Measurements from ENCODE around the gene ADAT3.
"Not testable (repeated sequence)": the region's sequence is repeated elsewhere in the genome, so short reads cannot be mapped to it uniquely, and the experiment has no call there.

ADAT3 gene

DNA sequence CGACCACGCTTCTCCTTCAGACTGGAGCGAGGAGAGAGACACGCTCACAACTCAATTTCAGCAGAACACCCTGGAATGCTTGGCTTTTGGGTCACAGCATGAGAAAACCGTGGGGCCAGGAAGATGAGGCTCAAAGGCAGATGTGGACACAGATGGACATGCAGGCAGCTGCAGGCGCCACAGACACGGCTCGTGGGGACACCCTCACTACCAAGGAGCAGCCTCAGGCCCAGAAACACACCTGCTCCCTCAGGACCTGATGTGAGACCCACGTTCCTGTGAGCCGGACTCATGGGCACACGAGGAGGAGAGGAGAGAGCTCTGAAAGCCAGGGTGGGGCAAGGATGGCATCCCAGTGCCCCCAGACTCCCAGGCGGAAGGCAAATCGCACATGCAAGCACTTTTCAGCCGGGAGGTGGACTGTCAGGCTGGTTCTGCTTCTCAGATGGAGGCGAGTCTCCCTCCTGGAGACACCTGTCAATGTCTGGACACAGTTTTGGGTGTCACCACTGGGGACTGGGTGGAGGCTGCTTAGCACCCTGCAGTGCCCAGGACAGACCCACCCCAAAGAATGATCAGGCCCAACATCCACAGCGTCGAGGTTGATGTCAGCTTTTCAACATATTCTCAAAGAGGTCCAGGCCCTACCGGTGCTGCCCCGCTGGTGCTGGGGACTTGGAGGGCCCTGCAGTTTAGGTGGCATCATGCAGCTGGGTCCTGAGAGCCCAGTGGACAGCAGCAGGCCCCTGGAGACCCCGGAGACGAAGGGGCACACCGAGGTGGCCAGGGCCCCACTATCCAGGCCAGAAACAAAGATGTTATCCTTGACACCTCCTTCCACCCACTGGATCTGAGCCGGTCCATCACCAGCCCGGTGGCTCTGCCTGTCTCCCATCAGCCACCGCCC is 22.2 kb upstream of the ADAT3 start:
- DNase-seq (ENCODE audit: low spot score) = no peak

DNA sequence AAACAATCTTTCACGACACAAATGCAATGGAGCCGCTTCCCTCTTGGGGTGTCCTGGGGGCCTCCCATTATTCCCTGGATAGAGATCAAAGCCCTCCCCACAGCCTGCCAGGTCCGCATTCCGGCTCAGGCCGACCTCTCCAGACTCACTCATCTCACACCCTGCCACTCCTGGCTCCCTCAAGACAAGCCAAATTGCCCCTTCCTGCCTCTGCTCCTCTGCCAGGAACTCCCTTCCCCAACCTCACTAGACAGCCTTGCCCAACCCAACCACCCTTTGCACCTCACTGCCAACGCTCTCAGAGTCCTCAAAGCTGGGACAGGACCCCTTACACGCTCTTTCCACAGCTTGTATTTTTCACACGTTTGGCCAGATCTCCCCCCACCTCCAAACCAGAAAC is 21.4 kb upstream of the ADAT3 start:
- no peak for DNase-seq (ENCODE audit: low spot score)

DNA sequence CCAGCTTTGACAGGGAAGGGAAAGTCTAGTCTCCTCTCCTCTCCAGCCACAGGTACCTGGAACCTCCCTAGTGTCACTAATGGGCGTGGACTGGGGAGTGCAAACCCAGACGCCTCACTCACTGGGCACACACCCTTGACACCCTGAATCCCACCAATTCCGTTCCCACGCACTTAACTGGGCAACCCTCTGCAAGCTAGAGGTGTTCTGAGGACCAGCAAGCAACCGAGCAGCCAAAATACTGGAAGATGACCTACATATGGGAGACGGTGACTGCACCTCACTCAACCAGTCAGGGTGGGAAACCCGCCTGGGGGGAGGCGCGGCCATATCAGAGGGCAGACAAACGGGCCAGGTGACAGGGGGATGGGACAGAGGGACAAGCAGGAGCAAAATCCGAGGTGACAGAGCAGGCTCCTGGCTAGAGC is 20.9 kb upstream of the ADAT3 start:
- DNase-seq (ENCODE audit: low spot score) = no peak

DNA sequence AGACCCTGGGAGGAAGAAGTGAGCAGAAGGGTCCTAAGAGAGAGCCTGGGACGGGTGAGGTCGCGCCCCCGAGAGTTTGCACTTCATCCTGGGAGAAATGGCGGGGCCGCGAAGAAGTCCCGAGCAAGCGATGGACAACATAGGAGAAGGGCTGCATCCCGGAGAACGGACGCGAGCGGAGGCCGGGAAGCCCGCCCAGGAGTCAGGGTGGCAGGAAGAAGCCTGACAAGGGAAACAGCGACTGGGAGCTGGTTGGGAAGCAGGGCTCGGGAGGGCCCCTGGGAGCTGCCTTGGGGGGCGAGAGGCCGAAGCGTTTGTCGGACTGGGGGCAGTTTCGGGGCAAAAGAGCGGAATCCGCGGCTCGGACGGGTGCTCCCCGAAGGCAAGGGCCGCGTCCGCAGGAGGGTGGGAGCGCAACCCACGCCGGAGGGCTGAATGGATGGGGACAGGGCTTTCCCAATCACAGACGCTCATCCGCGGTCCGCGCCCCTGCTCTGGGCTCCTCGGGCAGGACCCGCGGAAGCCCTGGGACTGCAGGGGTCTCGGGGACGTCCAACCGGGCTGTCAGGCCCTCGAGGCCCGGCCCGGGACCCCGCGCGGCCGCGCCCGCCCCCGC is 20.4 kb upstream of the ADAT3 start:
- peak; percentile 29 for DNase-seq (ENCODE audit: low spot score)

DNA sequence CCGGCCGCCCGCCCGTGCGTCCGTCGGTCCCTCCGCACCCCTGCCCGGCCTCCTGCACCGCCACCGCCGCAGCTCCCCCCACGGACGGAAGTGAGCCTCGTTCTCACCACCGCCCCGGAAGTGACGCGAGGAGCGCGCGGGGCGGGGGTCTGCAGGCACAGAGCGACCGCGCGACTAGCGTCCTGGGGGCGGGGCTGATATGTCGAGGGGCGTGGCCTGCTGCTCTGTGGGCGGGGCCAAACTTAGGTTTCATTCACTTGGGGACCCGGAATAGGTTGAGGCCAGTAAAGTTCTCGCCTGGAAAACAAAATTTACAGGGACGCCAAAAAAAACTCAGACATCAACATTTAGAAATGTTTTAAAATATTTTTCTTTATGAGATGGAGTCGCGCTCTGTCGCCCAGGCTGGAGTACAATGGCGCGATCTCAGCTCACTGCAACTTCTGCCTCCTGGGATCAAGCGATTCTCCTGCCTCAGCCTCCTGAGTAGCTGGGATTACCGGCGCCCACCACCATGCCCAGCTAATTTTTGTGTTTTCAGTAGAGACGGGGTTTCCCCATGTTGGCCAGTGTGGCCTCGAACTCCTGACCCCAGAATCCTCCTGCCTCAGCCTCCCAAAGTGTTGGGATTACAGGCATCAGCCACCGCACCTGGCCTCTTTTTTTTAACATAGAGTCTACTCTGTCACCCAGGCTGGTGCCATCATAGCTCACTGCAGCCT is 19.6 kb upstream of the ADAT3 start, which contains the start of gene ABHD17A:
ABHD17A (minus strand) TSS at position 99 of the 722 bp plus-strand sequence. CDS start 3,930 bp downstream, outside the sequence.
- peak; percentile 98 for DNase-seq (ENCODE audit: low spot score)

DNA sequence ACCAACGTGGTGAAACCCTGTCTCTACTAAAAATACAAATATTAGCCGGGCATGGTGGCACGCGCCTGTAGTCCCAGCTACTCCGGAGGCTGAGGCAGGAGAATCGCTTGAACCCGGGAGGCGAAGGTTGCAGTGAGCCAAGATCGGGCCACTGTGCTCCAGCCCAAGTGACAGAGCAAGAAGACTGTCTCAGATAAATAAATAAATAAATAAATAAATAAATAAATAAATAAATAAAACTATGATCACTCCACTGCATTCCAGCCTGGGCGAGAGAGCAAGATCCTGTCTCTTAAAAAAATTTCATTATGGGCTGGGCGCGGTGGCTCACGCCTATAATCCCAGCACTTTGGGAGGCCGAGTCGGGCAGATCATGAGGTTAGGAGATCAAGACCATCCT is 18.8 kb upstream of the ADAT3 start:
- DNase-seq (ENCODE audit: low spot score) = not testable (repeated sequence)

DNA sequence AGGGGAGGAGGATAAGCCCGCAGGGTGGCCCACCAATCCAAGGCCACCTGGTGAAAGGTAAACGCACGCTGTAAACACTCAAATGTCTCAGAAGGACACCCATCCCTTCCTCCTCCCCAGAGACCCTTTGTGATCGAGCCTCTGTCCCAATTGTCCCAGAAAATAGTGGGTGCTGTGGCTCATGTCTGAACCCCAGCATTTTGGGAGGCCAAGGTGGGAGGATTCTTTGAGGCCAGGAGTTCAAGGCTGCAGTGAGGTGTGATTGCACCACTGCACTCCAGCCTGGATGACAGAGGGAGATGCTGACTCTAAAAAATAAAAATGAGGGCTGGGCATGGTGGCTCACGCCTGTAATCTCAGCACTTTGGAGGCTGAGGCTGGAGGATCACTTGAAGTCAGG is 16.8 kb upstream of the ADAT3 start:
- no peak for DNase-seq (ENCODE audit: low spot score)

DNA sequence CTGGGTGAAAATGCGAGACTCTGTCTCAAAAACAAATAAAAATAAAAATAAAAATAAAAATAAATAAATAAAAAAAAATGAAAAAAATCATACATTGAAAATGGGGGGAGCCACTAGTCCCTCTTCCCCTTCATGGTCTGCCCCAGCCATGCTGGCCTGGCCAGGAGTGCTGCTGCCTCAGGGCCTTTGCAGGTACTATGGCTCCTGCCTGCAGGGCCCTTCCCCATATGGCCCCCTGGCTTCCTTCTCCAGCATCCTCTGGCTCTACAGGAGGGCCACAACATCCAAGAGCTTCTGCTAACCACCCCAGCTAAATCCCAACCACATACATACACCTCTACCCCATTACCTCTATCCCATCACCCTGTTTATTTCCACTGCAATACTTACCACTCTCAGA is 15.3 kb upstream of the ADAT3 start:
- no peak for DNase-seq (ENCODE audit: low spot score)

DNA sequence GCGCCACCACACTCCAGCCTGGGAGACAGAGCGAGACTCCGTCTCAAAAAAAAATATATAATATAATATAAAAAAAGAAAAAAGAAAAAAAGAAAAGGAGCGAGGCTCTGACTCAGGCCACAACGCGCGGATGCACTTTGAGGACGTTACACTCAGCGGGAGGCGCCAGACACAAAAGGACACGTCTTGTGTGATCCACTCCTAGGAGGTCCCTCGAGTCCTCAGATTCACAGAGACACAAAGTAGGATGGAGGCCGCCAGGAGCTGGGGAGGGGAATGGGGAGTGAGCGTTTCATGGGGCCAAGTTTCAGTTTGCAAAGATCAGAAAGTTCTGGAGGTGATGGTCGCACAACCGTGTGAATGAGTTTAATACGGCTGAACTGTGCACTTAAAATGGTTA is 11.4 kb upstream of the ADAT3 start:
- no peak for DNase-seq (ENCODE audit: low spot score)

DNA sequence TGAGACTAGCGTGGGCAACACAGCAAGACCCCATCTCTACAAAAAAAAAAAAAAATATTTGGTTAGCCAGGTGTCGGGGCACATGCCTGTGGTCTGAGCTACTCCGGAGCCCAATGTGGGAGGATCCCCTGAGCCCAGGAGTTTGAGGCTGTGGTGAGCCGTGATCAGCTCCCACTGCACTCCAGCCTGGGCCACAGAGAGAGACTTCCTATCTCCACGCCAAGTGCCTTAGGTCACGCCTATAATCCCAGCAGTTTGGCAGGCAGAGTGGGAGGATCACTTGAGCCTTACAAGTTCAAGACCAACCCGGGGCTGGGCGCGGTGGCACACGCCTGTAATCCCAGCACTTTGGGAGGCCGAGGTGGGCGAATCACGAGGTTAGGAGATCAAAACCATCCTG is 8.7 kb upstream of the ADAT3 start:
- DNase-seq (ENCODE audit: low spot score) = no peak

DNA sequence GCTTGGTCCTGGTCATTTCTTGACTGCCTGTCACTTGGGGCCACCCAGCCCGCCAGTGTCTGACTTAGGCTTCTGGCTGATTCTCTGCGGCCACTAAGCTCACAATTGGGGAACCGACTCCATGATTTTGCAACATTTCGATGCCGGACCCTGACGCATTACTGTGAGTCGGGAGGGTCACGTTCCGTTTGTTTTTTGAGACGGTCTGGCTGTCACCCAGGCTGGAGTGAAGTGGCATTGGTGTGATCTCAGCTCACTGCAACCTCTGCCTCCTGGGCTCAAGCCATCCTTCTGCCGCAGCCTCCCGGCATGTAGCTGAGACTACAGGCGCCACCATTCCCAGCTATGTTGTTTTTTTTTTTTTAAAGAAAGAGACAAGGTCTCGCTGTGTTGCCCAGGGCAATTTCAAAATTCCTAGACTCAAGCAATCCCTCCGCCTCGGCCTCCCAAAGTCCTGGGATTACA is 3.2 kb upstream of the ADAT3 start:
- peak; percentile 47 for DNase-seq (ENCODE audit: low spot score)

DNA sequence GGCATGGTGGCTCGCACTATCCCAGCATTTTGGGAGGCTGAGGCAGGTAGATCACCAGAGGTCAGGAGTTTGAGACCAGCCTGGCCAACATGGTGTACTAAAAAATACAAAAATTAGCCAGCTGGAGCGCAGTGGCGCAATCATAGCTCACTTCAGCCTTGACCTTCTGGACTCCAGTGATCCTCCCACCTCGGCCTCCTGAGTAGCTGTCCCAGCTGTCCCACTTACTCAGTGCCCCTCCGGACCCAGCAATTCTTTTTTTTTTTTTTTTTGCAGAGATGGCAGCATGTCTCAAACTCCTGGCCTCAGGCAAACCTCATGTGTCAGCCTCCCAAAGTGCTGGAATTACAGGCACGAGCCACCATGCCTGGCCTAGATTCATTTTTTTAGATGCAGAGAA is 2.3 kb upstream of the ADAT3 start:
- DNase-seq (ENCODE audit: low spot score) = no peak

DNA sequence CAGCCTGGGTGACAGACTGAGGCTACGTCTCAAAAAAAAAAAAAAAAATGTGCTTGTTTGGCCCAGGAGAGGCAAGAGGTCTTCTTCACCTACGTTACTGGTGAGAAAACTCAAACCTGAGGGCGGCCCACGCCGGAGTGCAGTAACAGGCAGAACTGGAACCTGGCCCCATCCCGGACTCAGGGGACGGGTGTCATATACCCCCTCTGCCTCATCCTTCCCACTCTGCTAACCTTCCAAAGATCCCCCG is 414 bp upstream of the ADAT3 start:
- DNase-seq (ENCODE audit: low spot score) = no peak

DNA sequence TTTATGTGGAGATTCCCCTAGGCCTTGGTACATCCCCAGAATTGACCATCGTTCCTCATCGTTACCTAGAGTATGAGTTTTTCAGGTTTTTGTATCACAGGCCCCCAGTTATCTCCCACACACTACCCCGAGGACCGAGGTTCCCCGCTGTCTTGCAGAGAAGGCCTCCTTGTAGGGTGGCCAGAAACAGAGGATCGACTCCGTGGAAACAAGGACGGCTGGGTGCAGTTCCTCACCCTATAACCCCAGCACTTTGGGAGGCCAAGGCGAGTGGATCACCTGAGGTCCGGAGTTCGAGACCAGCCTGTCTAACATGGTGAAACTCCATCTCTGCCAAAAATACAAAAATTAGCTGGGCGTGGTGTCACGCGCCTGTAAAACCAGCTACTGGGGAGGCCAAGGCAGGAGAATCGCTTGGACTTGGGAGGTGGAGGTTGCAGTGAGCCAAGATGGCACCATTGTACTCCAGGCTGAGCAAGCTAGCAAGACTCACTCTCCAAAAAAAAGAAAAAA is 720 bp downstream of the ADAT3 start:
- DNase-seq (ENCODE audit: low spot score) = no peak

DNA sequence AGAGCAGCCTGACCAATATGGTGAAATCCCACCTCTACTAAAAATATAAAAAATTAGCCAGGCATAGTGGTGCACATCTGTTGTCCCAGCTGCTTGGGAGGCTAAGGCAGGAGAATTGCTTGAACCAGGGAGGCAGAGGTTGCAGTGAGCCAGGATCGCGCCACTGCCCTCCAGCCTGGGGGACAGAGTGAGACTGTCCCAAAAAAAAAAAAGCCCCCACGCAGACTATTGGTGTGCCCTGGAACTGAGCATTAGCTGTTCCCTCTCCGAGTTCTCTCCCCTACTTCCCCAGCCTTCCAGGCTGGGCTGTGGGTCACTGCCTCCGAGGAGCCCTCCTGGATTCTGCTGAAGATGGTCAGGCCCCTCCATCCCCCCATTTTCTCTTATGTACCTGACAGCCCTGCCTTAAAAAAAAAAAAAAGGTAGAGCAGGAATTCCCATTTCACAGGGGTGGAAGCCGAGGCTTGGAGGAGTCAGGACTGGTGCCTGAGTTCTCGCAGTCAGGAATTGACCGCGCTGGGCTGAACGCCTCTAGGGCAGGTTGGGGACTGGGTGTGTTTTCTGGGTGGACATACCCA is 1.9 kb downstream of the ADAT3 start:
- DNase-seq (ENCODE audit: low spot score) = no peak

DNA sequence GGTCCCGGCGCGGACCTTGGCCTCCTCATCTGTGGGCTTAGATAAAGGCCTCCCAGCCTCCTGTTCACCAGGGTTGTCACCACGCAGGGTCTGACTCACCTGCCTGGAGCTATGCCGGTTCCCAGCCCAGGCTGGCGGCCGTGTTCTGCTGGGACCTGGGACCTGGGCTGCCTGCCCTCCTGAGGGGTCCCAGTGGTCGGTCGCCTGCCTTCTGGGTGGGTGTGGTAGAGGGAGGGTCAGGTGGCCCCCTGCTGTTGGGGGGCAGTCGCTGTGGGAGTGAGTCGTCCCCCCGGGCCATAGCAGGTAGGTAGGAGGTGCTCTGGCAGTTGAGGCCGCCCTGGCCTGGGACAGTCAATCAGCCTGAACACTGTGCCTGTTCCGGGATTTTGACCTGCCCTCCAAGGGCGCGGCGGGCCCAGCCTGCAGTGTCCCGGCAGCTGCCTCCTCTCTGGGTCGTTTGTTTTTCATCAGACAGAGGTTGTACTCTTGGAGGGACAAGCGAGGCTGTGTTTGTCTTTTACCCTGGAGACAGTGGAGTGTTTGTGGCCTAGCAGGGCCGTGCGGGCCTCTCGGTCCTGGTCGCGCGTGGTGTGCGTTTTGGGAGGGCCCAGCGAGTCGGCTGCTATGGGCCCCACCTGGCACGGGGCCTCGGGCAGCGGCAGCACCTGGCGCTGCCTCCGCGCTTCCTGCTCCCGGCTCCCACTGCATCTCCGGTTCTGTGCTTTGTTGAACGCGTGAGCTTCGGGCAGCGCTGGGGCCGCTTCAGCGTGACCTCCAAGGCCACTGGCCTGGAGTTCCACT is 2.6 kb downstream of the ADAT3 start:
- DNase-seq (ENCODE audit: low spot score) = no peak

DNA sequence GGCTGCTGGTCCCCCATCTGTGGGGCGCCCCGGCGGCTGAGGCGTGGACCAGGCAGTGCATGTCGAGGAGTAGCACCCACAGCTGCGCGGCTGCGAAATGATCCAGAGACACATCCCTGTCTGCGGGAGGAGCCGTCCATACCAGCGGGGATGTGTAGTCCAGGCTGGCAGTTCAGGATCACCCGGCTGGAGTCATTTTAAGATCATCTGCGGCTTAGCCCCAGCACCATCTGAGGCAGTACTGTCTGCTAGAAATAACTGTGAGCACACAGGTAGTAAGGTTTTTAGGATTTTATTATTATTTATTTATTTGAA is 3.1 kb downstream of the ADAT3 start:
- DNase-seq (ENCODE audit: low spot score) = no peak

DNA sequence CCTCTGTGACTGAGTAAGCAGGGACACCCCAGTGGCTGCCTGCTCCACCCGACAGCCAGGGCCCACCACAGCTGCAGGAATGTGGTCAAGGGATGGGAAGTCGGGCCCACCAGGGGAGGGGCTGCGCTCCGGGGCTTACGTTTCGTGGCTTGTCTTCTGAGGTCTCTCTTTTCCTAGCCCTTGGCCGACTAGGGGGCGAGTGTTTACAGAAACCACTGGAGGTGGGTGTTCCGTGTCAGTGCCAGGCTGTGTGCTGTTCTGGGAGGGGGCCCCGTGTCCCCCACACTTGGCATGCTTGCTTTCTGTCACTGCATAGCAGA is 4.5 kb downstream of the ADAT3 start:
- DNase-seq (ENCODE audit: low spot score) = no peak

DNA sequence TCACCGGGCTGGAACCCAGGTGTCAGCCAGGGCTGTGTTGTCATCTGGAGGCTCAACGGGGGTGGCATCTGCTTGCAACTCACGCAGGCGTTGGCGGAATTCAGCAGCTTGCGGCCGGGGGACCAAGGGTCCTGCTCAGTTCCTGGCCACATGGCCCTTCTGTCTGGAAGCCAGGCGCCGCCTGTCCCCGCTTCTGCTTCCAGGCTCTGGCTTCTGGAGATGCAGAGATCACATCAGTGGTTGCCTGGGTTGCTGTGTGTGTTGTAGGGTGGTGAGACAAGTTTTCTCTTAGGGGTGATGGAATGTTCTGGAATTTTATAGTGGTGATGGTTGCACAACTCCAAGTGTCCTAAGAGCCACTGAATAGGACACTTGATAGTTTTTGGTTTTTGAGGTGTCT is 5.0 kb downstream of the ADAT3 start:
- DNase-seq (ENCODE audit: low spot score) = peak; percentile 37

DNA sequence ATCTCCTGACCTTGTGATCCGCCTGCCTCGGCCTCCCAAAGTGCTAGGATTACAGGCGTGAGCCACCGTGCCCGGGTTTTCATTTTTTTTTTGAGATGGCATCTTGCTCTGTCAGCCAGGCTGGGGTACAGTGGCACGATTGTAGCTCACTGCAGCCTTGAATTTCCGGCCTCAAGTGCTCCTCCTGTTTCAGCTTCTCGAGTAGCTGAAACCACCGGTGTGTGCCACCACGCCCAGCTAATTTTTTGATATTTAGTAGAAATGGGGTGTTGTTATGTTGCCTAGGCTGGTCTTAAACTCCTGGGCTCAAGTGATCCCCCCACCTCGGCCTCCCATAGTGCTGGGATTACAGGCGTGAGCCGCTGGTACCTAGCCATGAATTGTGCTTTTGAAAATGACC is 5.9 kb downstream of the ADAT3 start:
- no peak for DNase-seq (ENCODE audit: low spot score)

DNA sequence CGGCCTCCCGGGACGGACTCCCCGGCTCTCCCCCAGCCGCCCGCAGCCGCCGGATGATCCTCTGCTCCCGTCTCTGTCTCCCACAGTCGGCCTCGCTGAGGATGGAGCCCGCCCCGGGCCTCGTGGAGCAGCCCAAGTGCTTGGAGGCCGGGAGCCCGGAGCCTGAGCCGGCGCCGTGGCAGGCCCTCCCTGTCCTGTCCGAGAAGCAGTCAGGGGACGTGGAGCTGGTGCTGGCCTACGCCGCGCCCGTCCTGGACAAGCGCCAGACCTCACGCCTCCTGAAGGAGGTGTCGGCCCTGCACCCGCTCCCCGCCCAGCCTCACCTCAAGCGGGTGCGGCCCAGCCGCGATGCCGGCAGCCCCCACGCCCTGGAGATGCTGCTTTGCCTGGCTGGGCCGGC is 6.8 kb downstream of the ADAT3 start:
- no peak for DNase-seq (ENCODE audit: low spot score)
